GM03348 (cell line): Measurements from ENCODE around the gene MMRN2.
"Not testable (repeated sequence)": the region's sequence is repeated elsewhere in the genome, so short reads cannot be mapped to it uniquely, and the experiment has no call there.

Source experiments
- DNase-seq: peaks from one replicate; pipeline ENCODE4 v3.0.0; 2012; ENCODE audit warnings: low spot score

The MMRN2 gene, protein sequence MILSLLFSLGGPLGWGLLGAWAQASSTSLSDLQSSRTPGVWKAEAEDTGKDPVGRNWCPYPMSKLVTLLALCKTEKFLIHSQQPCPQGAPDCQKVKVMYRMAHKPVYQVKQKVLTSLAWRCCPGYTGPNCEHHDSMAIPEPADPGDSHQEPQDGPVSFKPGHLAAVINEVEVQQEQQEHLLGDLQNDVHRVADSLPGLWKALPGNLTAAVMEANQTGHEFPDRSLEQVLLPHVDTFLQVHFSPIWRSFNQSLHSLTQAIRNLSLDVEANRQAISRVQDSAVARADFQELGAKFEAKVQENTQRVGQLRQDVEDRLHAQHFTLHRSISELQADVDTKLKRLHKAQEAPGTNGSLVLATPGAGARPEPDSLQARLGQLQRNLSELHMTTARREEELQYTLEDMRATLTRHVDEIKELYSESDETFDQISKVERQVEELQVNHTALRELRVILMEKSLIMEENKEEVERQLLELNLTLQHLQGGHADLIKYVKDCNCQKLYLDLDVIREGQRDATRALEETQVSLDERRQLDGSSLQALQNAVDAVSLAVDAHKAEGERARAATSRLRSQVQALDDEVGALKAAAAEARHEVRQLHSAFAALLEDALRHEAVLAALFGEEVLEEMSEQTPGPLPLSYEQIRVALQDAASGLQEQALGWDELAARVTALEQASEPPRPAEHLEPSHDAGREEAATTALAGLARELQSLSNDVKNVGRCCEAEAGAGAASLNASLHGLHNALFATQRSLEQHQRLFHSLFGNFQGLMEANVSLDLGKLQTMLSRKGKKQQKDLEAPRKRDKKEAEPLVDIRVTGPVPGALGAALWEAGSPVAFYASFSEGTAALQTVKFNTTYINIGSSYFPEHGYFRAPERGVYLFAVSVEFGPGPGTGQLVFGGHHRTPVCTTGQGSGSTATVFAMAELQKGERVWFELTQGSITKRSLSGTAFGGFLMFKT

DNA sequence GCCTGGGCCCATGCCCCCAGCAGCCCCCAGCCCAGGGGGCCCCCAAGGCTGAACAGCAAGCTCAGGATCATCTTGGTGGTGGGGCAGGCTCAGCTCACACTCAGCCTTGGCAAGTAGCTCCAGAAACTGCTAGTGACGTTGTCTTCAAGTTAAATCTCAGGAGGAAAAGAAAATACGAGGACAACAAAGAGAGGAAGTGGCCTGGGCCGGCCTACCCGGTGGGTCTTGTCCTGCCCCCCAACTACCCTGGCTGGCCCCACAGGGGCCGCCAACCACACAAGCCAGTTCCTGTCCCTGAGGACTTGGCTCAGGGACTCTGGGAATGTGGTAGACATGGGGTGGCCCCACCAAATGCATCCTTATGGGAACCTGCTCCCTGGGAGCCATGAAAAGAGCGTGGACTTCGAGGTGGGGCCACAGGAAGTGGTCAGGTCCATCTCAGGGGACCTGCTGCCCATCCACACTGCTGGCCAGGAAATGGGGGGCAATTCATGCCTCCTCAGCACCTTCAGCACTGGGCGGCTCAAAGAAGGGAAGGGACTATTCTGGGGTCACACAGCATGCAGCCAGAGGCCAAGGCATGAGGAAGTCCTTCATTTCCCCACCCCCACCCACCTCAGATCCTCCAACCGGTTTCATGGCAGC, at the start of gene MMRN2:
TSS of gene MMRN2 (minus strand) at position 145 of the 645 bp plus-strand sequence. CDS start at position 71, 74 bp downstream.
- no peak for DNase-seq

DNA sequence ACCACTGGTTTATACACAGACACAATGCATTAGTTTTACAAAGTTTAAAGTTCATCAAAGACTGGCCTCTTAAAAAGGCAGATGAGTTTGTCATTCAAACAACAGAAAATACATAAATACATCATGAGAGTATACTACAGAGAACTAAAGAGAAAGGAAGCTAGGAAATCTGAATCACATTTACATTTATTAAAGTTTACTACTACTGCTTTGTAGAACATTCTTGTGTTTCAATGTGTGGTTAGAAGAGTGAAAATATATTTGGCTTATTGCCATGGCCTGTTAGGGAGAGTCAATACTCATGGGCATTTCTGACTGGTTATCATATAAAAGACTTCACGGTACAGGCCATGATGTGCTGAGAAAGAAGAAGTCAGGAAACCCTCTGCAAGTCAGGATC, 49.7 kb upstream of the MMRN2 start:
- DNase-seq: not testable (repeated sequence)

DNA sequence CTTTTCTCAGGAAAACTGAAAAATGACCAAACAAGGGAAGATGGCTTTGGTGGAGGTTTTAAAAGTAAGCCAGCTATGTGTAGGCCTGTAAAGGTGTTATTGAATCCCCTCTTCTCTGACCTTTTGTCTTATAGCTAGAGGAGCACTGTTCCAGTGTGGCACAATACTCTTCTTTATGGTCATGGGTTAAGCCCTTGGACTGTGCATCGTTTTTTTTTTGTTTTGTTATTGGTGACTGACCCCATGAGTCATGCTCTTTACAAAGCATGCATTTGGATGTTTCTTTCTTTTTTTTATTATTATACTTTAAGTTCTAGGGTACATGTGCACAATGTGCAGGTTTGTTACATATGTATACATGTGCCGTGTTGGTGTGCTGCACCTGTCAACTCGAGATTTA, 43.1 kb upstream of the MMRN2 start:
- DNase-seq: no peak

DNA sequence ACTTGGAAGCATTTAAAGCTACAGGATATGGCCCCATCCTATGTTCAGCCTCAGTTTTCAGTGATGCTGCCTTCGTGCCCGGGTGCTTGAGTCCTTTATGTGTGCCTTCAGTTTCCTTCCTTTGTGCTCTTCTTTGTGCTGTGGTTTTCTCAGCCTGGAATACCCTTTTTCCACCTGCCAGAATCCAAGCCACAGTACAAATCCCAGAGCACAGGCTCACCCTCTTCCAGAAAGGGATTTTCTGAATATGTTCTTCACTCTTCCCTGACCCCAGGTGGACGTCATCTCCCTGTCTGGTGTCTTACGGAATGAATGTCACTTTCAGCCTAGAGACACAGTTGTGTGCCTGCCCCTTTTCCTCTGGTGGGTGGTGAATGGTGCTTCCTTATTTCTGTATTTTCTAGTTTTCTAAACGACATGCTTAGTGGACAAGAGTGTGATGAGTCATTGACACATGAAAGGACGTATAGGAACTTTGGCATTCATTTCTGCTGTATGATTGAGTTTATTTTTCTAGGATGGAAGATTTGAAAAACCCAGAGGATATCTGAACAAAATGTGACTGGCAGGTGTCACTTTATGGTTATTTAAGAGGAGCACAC, 42.5 kb upstream of the MMRN2 start:
- DNase-seq: not testable (repeated sequence)

DNA sequence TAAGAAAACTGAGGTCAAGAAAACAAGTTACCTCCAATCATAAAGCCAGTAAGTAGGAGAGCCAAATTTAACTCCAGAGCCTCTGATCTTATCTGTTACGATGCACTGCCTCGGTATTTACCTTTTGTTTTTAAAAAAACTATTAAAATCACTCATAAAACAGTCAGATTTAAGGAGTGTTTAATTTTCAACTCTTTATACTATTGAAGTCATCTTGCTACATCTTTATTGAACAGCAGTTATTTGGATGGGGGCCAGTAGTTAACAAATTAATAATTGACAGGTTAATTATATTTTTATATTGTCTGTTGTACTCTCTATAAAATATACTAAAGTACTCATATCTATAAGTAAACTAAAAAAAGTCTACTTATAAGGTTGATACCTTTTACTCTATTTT, 35.5 kb upstream of the MMRN2 start:
- DNase-seq: no peak

DNA sequence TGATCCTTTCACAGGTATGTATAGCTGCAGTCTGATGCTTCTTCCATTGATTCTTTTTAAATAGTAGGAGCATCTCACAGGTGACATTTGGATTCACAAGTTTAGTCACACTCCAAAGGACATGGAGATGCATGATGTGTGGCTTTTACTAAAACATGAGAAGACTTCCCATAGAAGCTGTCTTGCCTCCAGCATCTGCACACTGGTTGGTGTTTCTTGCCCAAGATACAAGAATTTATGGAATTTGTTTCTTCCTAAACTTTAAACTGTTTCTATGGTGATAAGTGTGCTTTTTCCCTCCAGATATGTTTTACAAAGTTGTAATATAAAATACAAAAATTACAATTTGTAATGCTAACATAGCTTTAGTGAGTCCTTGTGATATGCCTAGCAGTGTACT, 35.0 kb upstream of the MMRN2 start:
- no peak for DNase-seq

DNA sequence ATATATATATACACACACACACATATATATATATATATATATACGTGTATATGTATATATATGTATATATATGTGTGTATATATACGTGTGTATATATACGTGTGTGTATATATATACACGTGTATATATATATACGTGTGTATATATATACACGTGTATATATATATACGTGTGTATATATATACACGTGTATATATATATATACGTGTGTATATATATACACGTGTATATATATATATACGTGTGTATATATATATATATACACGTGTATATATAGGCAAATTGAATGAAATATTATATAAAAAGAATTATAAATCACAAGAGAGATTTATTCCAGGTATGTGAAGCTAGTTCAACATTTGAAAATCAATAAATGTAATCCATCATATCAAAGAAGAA, 33.9 kb upstream of the MMRN2 start:
- DNase-seq: not testable (repeated sequence)

DNA sequence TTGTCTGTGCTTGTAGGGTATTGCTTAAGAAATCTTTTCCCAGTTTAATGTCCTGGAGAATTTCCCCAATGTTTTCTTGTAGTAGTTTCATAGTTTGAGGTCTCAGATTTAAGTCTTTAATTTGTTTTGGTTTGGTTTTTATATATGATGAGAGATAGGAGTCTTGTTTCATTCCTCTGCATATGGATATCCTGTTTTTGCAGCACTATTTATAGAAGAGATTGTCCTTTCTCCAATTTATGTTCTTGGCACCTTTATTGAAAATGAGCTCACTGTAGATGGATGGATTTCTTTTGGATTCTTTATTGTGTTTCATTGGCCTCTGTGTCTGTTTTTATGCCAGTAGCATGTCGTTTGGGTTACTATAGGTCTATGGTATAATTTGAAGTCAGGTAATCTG, 31.1 kb upstream of the MMRN2 start:
- no peak for DNase-seq

DNA sequence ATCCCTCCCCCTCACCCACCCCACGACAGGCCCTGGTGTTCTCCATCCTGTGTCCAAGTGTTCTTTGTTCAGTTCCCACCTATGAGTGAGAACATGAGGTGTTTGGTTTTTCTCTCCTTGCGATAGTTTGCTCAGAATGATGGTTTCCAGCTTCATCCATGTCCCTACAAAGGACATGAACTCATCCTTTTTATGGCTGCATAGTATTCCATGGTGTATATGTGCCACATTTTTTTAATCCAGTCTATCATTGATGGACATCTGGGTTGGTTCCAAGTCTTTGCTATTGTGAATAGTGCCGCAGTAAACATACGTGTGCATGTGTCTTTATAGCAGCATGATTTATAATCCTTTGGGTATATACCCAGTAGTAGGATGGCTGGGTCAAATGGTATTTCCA, 27.1 kb upstream of the MMRN2 start:
- not testable (repeated sequence) for DNase-seq

DNA sequence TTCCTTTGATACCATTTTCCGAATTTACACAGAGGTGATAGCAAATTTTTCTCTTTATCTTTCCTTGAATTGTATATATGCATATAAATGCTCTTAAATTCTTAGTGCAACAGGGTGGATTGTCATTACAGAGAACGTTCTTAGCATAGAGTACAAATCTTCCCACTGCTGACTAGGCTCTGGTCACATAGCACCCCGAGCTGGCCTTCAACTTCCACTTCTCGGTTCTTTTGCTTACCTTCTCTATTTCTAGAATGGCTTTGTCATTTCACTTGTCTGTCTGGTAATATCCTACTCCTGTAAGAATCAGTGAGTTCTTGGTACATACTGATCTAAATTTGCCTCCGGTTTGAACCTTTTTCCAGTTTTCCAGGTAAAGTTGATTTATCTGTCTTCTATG, 24.3 kb upstream of the MMRN2 start:
- no peak for DNase-seq

DNA sequence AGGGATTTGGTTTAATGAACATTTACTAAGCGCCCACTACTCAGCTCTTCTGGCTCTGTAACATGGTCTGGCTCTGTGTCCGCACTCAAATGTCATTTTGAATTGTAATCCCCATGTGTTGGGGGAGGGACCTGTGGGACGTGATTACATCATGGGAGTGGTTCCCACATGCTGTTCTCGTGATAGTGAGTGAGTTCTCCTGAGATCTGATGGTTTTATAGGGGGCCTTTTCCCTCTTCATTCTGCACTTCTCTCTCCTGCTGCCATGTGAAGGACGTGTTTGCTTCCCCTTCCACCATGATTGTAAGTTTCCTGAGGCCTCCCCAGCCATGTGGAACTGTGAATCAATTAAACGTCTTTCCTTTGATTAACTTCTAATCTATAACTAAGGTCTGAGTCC, 23.6 kb upstream of the MMRN2 start:
- not testable (repeated sequence) for DNase-seq

DNA sequence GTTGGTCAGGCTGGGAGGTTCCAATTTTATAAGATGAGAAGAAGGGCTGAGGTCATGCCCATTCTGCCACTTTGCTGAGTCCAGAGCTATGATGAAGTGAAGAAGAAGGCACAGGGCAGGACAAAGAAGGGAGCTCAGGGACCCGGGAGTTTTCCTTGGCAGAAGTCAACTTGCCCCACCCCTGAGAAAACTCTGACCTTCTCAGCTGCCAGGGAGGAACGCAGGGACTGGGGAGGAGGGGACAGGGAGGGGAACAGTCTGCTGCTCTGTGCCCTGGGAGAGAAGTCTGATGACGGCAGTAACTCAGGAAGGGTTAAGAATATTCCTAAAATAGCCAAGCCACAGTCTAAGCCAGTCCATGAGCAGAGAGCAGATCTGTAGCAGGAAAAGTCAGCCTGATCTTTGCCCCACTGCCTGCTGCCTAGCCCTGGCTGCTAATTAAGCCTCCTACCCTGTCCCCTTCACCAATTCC, 22.6 kb upstream of the MMRN2 start:
- DNase-seq: no peak

DNA sequence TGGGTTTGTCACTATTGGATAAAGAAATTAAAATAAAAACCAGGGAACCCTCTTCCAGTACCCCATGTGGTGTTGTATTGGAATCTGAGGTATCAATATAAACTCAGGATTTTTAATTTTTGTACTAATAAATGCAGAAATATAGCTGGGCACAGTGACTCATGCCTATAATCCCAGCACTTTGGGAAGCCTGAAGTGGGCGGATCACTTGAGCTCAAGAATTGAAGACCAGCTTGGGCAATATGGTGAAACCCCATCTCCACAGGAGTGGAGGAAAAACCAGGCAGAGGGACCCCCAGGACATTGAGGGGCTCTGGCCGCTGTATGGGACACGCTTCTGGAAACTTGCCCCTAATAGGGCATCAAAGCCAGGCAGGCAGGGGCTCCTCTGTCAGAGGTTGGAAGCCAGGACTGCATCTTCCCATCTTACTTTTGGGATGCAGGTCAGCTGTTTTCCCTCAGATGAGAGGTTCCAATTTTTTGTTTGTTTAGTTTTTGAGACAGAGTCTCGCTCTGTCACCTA, 21.9 kb upstream of the MMRN2 start:
- DNase-seq: no peak

DNA sequence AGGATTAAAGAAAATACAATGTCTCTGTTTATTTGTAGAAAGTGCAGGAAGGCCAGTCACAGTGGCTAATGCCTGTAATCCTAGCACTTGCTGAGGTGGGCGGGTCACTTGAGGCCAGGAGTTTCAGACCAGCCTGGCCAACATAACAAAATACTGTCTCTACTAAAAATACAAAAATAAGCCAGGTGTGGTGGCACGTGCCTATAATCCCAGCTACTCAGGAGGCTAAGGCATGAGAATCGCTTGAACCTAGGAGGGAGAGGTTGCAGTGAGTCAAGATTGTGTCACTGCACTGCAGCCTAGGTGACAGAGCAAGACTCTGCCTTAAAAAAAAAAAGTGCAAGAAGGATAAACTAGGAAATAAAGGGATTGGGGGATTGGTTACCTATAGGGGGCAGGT, 21.0 kb upstream of the MMRN2 start:
- DNase-seq: not testable (repeated sequence)

DNA sequence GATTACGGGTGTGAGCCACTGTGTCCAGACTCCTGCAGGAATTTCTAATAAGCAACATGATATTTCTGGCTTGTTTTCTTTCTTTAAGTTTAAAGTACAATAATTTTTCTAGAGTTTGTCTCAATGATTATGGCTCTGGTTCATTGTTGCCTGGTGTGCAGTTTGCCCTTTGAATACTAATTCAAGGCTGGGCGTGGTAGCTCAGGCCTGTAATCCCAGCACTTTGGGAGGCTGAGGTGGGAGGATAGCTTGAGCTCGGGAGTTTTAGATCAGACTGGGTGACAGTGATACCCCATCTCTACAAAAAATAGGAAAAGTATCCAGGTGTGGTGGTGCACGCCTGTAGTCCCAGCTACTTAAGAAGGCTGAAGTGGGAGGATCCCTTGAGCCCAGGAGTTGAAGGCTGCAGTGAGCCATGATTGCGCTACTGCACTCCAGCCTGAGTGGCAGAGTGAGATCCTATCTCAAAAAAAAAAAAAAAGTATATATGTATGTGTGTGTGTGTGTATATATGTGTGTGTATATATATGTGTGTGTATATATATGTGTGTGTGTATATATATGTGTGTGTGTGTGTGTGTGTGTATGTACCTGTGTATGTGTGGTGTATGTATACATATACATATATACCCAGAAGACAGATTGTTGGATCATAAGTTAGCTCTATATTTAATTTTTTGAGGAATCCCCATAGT, 19.1 kb upstream of the MMRN2 start:
- no peak for DNase-seq

DNA sequence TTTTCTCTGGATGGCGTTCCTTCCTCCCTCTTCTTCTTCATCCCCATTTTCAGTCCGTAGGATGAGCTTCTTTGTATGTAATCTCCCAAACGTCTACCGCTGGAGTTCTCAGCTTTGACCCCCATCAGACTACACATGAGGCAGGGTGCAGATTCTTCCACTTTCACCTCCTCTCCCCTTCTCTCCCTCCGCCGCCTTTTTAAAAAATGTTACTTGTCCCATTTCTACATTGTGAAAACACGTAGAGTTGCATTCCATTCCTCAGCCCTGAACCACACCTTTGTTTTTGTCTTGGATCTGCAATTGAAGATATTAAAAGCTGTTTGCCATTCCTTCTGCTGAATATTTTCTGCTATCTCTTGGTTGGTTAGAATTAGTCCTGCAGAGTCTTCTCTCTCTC, 17.1 kb upstream of the MMRN2 start:
- DNase-seq: no peak

DNA sequence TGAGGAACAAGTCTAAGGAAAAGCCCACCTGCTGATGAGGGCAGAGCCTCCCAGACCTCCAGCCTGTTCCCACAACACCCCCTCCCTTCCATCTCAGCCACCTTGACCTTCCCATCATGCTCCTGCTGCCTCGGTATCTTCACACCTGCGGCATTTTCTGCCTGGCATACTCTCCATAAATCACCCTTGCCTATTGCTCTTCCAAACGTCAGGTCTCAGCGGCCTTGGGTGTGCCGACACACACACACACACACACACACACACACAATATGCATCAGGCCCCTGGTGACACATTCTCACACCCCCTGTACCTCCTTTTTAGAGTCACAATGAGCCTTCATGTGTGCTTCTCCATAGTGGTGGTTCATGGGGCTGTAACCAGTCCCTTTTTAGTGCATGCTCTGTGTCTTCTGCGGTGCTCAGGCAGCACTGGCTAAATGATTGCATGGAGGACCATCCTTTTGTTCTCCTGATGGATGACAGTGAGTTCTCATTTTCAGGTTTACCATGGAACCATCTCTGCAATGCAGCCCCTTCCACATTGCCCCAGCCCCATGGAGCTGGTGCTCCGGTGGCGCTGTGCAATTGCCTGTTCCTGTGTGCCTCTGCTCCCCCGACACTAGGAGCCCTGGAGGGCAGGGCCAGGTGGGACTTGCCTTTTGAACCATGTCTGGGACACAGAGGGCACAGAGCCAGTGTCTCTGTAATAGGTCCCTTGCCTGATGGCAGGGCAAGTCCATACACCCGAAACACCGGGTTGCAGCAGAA, 15.4 kb upstream of the MMRN2 start:
- no peak for DNase-seq

DNA sequence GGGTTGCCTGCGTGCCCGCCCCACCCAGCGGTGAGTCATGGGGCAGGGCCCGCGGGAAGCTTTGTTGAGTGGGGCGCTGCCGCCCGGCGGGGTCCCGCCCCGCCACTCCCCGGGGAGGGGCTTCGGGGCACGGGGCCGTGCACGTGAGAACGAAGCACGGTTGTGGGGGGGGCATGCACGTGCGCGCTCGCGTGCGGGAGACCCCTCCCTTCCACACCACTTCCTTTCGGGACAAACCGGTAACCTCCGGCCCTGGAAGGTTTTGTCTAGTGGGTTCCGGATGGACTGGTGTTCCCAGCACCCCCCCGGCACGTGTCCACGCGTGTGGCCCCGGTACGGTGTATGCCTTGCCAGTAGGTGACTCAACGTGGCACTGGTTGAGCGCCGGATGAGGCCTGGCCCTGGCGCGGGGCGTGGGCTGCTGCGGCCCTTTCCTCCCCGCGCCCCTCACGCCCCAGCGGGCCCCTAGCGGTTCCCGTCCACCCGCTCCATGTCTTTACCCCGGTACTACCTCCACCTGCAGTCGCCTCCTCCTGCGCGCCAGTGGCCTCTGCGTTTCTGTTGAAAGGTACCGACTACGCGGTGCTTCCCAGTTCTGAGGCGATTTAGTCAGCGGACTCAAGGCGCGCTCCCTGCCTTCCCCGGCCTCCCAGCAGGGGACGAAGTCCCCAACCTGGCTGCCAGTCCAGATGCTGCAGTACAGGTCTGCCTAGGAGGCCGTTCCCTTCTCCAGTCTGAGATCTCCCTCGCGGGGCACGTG, 14.0 kb upstream of the MMRN2 start:
- DNase-seq: peak; percentile 98

DNA sequence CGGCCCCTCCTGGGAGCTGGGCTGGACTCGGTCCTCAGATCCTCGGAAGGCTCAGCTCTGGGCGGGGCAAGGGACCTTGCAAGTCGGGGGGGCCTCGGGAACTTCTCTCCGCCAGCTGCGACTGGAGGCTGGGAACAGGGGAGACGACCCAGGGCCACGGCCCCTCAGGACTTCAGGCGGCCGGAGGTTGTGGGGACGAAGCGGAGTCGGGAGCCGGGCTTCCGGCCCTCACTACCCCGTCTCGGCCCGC, 13.5 kb upstream of the MMRN2 start:
- no peak for DNase-seq
